ENCODE measurements around the gene PIP5KL1. TPM values are rescaled to one million over a fixed set of nuclear protein-coding genes. Genes with fewer than 3 reads are reported as not detected.
A peak's percentile ranks its signal among the peaks of the same experiment; 100 is the strongest.

The PIP5KL1 gene
- total RNA-seq, 6 experiments from 2014 or later = 1.7 to 3.1 (median 2.1) TPM

DNA sequence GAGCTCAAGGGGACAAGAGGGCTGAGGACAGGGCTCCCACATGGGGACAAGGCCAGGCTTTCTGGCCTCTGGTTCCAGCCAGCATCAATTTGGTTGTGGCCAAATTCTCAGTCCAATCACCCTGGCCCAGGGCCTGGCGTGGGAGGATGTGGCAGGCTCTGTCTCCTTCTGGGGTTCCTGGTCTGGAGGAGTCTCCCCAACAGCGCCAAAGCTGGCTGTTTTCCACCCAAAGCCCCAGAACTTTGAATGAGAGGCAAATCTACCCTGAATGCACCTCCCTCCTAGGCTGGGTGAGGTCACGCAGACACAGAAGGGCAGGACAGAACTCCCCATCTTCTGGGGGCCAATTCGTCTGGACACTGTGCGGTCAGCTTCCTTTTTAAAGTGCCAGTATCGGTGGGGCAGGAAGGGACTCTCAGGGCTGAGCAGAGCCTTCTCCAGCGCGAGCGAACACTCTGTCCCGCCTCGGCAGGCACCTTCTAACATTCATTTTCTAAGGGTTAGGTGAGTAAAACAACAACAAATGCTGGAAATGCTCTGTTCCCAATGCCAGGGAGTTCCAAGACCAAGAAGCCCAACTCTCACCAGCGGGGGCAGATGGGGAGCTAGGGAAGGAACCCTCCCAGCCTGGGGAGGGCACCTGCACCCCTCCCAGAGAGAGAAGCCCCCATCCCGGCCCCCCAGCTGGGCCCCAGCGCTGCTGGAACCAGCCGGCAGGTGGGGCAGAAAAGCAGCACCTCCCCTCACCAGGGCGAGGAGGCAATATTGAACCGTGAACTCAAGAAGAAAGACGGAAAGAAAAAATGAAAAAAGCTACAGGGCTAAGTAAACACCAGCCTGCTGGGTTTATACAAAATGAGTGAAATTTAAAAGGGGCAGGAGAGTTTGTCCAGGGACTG is 10.7 kb upstream of the PIP5KL1 start:
- Mint-ChIP-seq H3K36me3 (ENCODE audit: low read depth) (peaks cover 1% of the 10 kb centered on the region), H3K27me3 (ENCODE audit: insufficient read depth) (peaks cover 6% of the 10 kb centered on the region), H3K27ac (no peak overlapping the region), H3K4me1 (ENCODE audit: low read depth) (peaks cover 26% of the 10 kb centered on the region), H3K4me3 (no peak overlapping the region), H3K9me3 (no peaks in the 10 kb centered on the region)
- no peak for DNase-seq
- TF ChIP-seq, protein P1, sequence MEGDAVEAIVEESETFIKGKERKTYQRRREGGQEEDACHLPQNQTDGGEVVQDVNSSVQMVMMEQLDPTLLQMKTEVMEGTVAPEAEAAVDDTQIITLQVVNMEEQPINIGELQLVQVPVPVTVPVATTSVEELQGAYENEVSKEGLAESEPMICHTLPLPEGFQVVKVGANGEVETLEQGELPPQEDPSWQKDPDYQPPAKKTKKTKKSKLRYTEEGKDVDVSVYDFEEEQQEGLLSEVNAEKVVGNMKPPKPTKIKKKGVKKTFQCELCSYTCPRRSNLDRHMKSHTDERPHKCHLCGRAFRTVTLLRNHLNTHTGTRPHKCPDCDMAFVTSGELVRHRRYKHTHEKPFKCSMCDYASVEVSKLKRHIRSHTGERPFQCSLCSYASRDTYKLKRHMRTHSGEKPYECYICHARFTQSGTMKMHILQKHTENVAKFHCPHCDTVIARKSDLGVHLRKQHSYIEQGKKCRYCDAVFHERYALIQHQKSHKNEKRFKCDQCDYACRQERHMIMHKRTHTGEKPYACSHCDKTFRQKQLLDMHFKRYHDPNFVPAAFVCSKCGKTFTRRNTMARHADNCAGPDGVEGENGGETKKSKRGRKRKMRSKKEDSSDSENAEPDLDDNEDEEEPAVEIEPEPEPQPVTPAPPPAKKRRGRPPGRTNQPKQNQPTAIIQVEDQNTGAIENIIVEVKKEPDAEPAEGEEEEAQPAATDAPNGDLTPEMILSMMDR (IDR thresholded peaks at IDR 0.05) = peak; percentile 12; the same call in 1 of the 2 replicates

DNA sequence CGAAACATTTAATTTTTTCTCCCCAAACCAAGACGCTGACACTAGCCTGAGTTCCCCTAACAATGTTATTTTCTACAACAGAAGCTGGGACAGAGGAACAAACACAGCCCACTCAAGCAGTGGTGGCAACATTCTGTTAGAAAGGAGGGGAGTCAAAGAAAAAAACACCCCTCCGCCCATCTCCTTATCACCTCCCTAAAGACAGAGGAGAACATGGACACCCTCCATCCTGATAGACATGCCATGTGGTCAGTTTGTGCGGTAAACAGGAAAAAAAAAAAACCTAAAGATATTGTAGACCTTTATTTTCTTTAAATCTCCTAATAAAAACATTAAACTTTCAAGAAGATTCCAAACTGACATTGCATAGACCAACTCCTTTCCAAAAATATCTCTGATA is 10.0 kb upstream of the PIP5KL1 start:
- Mint-ChIP-seq H3K36me3 (ENCODE audit: low read depth) (peaks cover 9% of the 10 kb centered on the region), H3K4me1 (ENCODE audit: low read depth) (peaks cover 33% of the 10 kb centered on the region), H3K9me3 (no peaks in the 10 kb centered on the region), H3K27ac (no peak overlapping the region), H3K4me3 (no peak overlapping the region), H3K27me3 (ENCODE audit: insufficient read depth) (peaks cover 6% of the 10 kb centered on the region)
- no peak for DNase-seq
- TF ChIP-seq, protein P1 (IDR thresholded peaks at IDR 0.05) = no peak

DNA sequence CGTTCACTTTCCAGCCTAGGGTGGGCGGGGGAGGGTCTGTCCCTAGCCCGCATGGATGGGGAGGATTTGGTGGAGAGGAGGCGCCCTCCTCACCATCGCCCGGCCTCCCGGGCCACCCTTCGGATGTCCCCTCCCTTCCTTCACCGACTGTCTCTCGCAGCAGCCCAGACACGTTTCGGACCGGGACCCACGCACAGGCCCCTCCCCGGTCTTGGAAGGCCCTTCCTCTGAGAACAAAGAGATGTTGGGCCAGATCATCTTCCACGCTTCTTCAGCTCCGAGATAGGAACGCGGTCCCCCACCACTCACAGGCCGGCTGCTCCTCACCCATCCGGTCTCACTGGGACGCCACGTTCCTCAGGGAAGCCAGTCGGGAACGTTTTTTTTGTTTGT is 7.7 kb upstream of the PIP5KL1 start:
- no peaks in the 10 kb centered on the region for H3K9me3 Mint-ChIP-seq
- TF ChIP-seq, protein P1 (IDR thresholded peaks at IDR 0.05) = no peak
- no peak overlapping the region; the same call in 1 of the 2 replicates for H3K27ac Mint-ChIP-seq
- H3K4me1 Mint-ChIP-seq (ENCODE audit: low read depth) = peaks cover 41% of the 10 kb centered on the region
- H3K27me3 Mint-ChIP-seq (ENCODE audit: insufficient read depth) = peaks cover 6% of the 10 kb centered on the region
- H3K4me3 Mint-ChIP-seq = no peak overlapping the region
- no peak for DNase-seq
- peaks cover 9% of the 10 kb centered on the region for H3K36me3 Mint-ChIP-seq (ENCODE audit: low read depth)

DNA sequence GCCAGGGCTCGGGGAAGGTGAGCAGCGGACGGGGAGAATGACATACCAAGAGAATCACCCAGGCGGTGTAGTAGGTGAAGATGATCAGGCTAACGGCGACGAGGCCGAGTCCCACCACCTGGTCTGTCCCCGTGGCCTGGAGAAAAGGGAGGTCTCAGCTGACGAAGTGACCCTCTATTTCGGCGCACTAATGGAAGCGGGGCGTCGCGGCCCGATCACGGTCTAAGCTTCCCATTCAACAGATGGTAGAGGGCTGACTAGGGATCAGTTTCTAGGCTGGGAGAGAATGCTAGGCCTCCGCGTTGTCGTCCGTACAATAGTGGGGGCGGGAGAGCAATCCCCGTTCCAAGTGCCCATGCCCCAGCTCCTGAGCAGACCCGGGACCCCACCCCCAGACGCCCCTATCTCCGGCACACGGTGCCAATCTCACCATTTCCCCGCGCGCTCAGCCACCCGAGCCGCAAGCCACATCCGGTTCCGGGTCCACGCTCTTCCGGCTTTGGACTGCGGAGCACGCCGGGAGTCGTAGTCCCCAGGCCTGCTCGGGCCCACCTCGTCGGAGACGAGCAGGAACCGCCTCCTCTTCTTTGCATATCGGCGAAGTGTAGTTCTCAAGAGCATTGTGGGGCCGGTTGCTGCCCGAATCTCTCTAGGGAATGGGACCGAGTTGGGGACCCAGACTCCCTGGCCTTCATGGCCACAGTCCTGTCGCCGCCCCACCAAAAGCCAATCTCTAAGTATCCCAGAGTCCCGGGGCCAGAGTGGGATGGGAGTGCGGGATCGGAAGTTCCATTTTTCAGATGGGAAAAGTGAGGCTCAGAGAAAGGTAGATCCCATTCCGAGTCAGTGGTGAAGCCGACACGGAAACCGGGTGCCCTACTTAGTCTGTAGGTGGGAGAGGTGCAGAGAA is 7.1 kb upstream of the PIP5KL1 start, which contains the start of gene DPM2:
TSS of gene DPM2 (minus strand) at position 467 of the 910 bp plus-strand sequence. CDS start at position 433, 34 bp downstream.
- H3K9me3 Mint-ChIP-seq = no peaks in the 10 kb centered on the region
- peaks cover 15% of the 10 kb centered on the region for H3K36me3 Mint-ChIP-seq (ENCODE audit: low read depth)
- TF ChIP-seq, protein P1 (IDR thresholded peaks at IDR 0.05) = no peak
- H3K4me1 Mint-ChIP-seq (ENCODE audit: low read depth) = peaks cover 43% of the 10 kb centered on the region
- peak within 1 kb of the TSS; percentile 82 for H3K27ac Mint-ChIP-seq
- peak; percentile 77 for DNase-seq
- peaks cover 6% of the 10 kb centered on the region for H3K27me3 Mint-ChIP-seq (ENCODE audit: insufficient read depth)
- H3K4me3 Mint-ChIP-seq = peak within 1 kb of the TSS; percentile 94

DNA sequence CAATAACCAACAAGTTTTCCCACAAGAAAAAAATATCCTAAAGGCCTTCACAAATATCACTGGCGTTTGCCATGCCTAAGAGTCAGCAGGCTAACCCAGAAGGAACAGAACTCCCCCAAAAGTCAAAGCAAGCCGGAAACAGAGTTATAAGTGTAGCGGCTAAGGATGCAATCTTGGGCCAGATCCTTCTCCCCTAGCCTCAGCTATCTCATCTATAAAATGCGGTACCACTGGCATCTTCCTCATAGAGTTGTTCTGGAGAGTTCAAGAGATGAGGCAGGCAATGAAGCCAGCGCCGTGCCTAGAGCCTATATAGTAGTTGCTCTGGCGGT is 6.4 kb upstream of the PIP5KL1 start:
- Mint-ChIP-seq H3K27ac (peak overlapping the region; percentile 82), H3K36me3 (ENCODE audit: low read depth) (peaks cover 15% of the 10 kb centered on the region), H3K9me3 (no peaks in the 10 kb centered on the region), H3K4me3 (peak overlapping the region; percentile 94), H3K4me1 (ENCODE audit: low read depth) (peaks cover 42% of the 10 kb centered on the region), H3K27me3 (ENCODE audit: insufficient read depth) (peaks cover 6% of the 10 kb centered on the region)
- TF ChIP-seq, protein P1 (IDR thresholded peaks at IDR 0.05) = no peak
- no peak for DNase-seq
